ENCODE data around the gene ABTB2.

DNA sequence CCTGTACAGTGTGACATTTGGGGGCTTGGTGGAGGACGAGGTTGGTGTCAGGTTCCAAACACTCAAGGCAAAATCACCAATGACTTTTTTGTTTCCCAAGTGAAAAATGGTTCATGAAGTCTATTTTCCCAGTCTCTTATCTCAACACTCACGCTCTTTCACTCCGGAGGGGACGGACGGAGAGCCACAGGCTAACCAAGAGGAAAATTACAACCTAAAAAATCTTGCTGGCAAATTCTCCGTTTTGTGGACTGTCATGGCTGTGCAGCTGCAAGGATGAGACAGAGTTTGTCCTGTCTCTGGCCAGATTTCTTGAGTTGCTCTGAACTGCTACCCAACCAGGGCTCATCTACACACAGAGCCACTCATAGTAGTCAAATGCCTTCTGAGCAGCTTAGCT lies 101.2 kb downstream of the ABTB2 start:
- TF ChIP-seq, protein P1, sequence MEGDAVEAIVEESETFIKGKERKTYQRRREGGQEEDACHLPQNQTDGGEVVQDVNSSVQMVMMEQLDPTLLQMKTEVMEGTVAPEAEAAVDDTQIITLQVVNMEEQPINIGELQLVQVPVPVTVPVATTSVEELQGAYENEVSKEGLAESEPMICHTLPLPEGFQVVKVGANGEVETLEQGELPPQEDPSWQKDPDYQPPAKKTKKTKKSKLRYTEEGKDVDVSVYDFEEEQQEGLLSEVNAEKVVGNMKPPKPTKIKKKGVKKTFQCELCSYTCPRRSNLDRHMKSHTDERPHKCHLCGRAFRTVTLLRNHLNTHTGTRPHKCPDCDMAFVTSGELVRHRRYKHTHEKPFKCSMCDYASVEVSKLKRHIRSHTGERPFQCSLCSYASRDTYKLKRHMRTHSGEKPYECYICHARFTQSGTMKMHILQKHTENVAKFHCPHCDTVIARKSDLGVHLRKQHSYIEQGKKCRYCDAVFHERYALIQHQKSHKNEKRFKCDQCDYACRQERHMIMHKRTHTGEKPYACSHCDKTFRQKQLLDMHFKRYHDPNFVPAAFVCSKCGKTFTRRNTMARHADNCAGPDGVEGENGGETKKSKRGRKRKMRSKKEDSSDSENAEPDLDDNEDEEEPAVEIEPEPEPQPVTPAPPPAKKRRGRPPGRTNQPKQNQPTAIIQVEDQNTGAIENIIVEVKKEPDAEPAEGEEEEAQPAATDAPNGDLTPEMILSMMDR (IDR thresholded peaks at IDR 0.05; ENCODE audit: control extremely low read depth in 1 of 3, insufficient read depth in 1 of 3, low read depth in 1 of 3, low read length in 3 of 3) = no peak
- TF ChIP-seq CEBPB (IDR thresholded peaks at IDR 0.05; ENCODE audit: low read depth, low read length) = no peak
- no peak for TF ChIP-seq SRF (IDR thresholded peaks at IDR 0.05; ENCODE audit: low read depth, low read length)
